Measurements from ENCODE around the gene NFKB2.

The NFKB2 gene

DNA sequence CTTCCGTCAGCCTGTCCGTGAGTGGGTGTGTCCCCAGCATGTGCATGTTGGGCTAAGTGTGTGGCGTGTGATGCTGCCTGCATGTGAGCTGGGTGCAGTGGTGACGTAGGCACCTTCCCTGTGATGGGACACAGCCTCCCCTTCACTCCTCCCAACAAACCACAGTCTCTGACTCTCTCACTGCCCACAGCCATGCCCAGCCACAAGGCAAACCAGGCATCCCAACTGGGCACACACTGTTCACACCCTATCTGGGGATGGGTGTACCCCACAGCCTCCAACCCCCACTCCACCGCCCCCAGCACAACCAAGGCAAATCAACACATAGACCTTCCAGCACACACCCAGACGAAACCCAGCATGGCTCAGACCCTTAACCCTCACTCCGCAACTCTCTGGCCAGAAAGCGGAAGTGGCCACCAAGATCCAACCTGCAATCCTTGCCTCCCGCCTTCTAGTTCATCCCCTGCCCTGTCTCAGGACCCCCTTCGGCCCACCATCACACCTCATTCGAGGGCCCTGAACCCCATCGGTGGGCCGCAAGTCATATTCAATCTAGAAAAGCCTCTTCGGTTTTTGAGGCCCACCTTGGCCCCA is 12.7 kb downstream of the NFKB2 start:
- in situ Hi-C loops (cut with MboI; ENCODE audit: low sequenced_read_pairs, unreplicated experiment) = no loop called here
- TF ChIP-seq, protein P1, sequence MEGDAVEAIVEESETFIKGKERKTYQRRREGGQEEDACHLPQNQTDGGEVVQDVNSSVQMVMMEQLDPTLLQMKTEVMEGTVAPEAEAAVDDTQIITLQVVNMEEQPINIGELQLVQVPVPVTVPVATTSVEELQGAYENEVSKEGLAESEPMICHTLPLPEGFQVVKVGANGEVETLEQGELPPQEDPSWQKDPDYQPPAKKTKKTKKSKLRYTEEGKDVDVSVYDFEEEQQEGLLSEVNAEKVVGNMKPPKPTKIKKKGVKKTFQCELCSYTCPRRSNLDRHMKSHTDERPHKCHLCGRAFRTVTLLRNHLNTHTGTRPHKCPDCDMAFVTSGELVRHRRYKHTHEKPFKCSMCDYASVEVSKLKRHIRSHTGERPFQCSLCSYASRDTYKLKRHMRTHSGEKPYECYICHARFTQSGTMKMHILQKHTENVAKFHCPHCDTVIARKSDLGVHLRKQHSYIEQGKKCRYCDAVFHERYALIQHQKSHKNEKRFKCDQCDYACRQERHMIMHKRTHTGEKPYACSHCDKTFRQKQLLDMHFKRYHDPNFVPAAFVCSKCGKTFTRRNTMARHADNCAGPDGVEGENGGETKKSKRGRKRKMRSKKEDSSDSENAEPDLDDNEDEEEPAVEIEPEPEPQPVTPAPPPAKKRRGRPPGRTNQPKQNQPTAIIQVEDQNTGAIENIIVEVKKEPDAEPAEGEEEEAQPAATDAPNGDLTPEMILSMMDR (IDR thresholded peaks at IDR 0.05; ENCODE audit: borderline replicate concordance, control extremely low read depth, extremely low read depth, insufficient read depth, missing control alignments) = no peak
- DNase-seq (ENCODE audit: low spot score) = no peak

DNA sequence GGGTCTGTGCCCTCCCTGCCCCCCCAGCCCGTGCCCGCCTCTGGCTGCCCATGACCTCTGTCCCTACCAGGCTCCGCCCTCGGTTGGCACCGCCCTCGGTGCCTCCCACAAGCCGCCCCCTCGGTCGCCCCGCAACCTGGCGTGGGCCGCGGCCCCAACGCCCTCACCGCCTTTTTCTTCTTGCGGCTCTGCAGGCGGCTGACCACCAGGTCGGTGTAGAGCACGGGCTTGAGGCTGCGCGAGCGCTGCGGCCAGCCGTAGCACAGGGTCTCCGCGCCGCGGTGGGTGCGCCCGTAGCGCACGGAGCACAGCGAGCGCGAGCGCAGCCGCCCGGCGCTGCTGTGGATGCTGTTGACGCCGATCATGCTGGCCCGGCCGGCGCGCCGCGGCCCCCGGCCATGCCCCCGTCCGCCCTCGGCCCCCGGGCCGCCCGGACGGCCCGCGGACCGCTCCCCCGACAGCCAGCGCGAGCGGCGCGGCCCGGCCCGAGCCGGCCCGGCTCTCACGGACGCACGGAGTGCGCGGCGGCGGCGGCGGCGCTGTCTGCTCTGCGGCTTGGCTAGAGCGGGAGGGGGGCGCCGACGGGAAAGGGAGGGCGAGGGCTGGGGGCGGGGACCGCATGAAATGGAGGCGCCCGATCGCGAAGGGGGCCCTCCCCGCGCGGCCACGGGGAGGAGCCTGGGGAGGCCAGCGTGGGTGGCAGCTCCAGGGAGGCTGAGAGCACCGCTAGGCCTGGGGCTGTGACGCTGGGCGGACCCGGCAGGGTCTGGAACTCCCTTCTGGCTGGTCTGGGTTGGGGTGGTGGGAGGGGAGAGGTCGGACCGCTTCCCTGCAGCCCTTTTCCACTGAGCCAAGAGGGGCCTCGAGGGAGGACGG is 13.5 kb downstream of the NFKB2 start:
- TF ChIP-seq, protein P1 (IDR thresholded peaks at IDR 0.05; ENCODE audit: borderline replicate concordance, control extremely low read depth, extremely low read depth, insufficient read depth, missing control alignments) = no peak
- in situ Hi-C loops (cut with MboI; ENCODE audit: low sequenced_read_pairs, unreplicated experiment) = no loop called here
- DNase-seq (ENCODE audit: low spot score) = peak; percentile 82

DNA sequence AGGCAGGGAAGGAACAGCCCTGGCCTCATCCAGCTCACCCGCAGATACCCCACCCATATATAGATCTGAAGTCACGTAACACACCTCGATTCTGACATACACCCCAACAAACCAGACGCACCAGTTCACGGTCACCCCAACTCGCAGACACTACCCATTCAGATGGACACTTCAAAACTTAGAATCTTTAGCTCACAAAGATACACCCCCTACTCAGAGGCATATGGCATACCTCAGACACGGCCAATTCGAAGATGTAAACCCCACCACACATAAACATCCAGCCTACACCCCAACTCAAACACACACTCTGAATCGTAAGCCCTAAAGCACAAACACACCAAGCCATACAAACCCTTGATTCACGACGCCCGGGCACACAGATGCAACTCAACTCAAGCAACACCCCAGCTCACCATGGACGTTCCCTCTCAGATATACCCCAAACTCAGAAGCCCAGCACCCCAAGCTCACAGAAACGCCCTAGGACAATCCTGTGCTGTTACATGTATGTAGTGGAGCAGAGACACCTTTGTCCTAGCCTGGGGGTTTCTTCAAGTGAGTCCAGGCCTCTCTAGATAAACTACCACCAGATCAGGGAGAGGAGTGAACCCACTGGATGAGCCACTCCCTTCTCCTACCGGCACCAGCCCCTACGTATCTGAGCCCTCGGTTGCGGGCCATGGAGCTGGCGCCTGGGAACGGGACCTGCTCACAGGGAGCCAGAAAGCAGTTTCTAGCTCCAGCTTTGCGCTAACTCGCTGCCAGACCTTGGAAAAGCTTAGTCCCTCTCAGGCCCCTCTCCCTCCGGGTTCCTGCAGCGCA is 14.3 kb downstream of the NFKB2 start:
- DNase-seq (ENCODE audit: low spot score) = no peak
- TF ChIP-seq, protein P1 (IDR thresholded peaks at IDR 0.05; ENCODE audit: borderline replicate concordance, control extremely low read depth, extremely low read depth, insufficient read depth, missing control alignments) = no peak
- in situ Hi-C loops (cut with MboI; ENCODE audit: low sequenced_read_pairs, unreplicated experiment) = no loop called here

DNA sequence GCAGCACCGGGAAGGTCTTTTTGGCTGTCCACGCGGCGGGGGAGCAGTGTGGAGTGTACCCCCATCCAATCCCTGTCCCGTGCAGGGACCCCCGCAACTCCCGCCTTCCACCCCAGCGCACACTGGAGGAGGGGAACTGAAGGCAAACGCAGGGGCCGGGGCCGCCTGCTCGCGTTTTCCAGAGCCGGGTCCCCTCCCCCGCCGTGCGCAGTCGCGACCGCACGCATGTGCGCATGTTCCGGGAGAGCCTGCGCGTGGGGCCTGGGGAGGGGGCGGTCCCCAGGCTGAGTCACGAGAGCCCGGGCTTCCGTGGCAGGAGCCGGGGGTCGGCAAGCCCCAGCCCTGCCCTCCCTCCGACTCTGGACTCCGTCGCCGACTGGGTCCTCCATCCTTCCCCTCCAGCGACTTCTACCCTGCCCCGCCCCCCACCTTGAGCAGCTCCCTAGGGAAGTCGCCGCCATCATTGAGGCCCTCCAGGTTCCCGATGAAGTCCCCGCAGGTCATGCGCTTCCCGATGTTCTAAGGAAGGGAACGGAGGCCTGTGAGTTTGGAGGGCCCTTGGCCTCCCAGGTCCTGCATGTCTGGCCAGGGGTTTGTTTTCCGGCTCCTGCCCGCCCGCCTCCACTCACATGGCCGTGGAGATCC is 15.0 kb downstream of the NFKB2 start:
- in situ Hi-C loops (cut with MboI; ENCODE audit: low sequenced_read_pairs, unreplicated experiment) = no loop called here
- DNase-seq (ENCODE audit: low spot score) = no peak
- TF ChIP-seq, protein P1 (IDR thresholded peaks at IDR 0.05; ENCODE audit: borderline replicate concordance, control extremely low read depth, extremely low read depth, insufficient read depth, missing control alignments) = no peak

DNA sequence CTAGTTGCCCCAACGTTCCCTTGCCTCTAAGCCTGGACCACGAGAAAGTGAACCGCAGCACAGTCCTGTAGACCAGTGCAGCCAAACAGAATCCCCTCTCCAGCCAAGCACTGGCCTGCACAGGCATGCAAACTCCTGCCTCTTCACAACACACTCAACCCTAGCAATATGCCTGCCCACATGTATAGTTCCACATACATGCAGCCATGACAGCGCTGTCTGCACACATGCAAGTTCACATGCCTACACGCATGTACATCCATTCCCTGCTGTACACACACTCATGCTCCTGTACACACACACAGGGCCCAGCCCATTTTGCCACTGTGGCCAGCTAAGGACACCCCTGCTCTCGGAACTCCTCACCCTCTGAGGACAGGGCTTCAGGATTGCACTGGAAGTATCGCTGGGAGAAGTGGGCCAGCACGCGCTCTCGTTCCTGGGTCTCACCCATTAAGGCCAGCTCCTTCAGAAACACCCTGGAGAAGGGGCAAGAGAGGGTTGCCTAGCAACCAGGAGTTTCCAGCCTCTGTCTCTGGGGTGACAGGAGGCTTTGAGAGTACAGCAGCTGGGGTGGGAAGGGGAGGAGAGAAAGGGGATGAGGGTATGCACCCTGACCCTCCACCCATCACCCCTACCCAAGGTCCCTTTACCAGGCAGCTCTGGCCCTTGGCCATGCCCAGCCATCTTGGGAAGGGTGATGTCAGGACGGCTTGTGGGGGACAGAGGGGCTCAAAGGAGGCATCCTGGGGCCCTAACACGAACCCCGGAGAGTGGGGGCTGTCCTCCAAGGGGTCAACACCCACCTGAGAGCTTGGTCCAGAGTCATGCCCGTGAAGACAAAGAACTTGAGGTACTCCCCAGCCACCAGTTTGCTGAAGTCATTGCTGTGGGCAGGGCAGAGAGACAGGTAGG is 16.1 kb downstream of the NFKB2 start:
- TF ChIP-seq, protein P1 (IDR thresholded peaks at IDR 0.05; ENCODE audit: borderline replicate concordance, control extremely low read depth, extremely low read depth, insufficient read depth, missing control alignments) = no peak
- in situ Hi-C loops (cut with MboI; ENCODE audit: low sequenced_read_pairs, unreplicated experiment) = no loop called here
- no peak for DNase-seq (ENCODE audit: low spot score)
